GM12875 (cell line): ENCODE data around the gene BICC1.

Experiments used
- H3K4me3 ChIP-seq: one replicate; pipeline ENCODE4 v1.5.1; 2011; ENCODE audit warnings: low read depth, low read length, control low read depth
- CTCF ChIP-seq: IDR thresholded peaks from 2 replicates; pipeline ENCODE4 v1.5.1; 2011; ENCODE audit warnings: low read depth, mild to moderate bottlenecking, control low read depth, inconsistent platforms, low read length, moderate library complexity, borderline replicate concordance; ENCODE audit not compliant: insufficient read depth

The BICC1 gene

GRCh38 chr10:58516119-58516518, 3.4 kb downstream of the BICC1 start:
- no peak overlapping the region for H3K4me3 ChIP-seq
- no peak for TF ChIP-seq CTCF

- no peak for TF ChIP-seq CTCF
- no peak overlapping the region for H3K4me3 ChIP-seq
Observed at GRCh38 chr10:58516671-58517070, 4.0 kb downstream of the BICC1 start.

GRCh38 chr10:58517081-58517480, 4.4 kb downstream of the BICC1 start:
- TF ChIP-seq CTCF: no peak
- no peak overlapping the region for H3K4me3 ChIP-seq

GRCh38 chr10:58517491-58518355, 5.1 kb downstream of the BICC1 start:
- no peak for TF ChIP-seq CTCF
- H3K4me3 ChIP-seq: no peak overlapping the region

- no peak for TF ChIP-seq CTCF
Observed at GRCh38 chr10:58518775-58519174, 6.1 kb downstream of the BICC1 start.

GRCh38 chr10:58529077-58529728, 16.5 kb downstream of the BICC1 start:
- TF ChIP-seq CTCF: no peak

More at GRCh38 chr10:58518775-58519174, 6.1 kb downstream of the BICC1 start:
- no peak overlapping the region for H3K4me3 ChIP-seq

More at GRCh38 chr10:58529077-58529728, 16.5 kb downstream of the BICC1 start:
- no peak overlapping the region for H3K4me3 ChIP-seq
